Naive thymus-derived CD8-positive, alpha-beta T cell (primary cell): Measurements from ENCODE around the gene PLTP. TPM values are rescaled to one million over a fixed set of nuclear protein-coding genes. Genes with fewer than 3 reads are reported as not detected.

Experiments
- ATAC-seq, 2 donors: fragments of 150-1000 bp; cut with Tn5 transposase in 1 of 2; sonication (Bioruptor Pico), chemical (Tn5 transposase) in 1 of 2; 1 replicate in 1 of 2; 2 replicates in 1 of 2; pipeline ENCODE4 v1.10.0; 2021; ENCODE audit warnings: mild to moderate bottlenecking in 2 of 2, moderate library complexity in 2 of 2
- POLR2A ChIA-PET: fragments of 350-600 bp; sonication (Branson Sonifier 250); formaldehyde crosslinking; loops from one replicate; lab custom pipeline; 2021; ENCODE audit warnings: antibody characterized with exemption; lab: Charles Lee
- DNase-seq, 10 donors: peaks; one replicate each; pipeline versions ENCODE4 v3.0.0 to v3.0.0-alpha.2; 2020 to 2022
- H3K27ac Mint-ChIP-seq, 10 donors: one replicate each; pipeline ENCODE4 v1.8.0; 2020 to 2022; ENCODE audit warnings: mild to moderate bottlenecking in 10 of 10, mixed read lengths in 10 of 10, moderate library complexity in 4 of 10, inconsistent platforms in 1 of 10
- H3K27me3 Mint-ChIP-seq, 5 donors: one replicate each; pipeline ENCODE4 v1.8.0; 2021 to 2022; ENCODE audit warnings: mixed read lengths in 5 of 5
- H3K36me3 Mint-ChIP-seq, 3 donors: one replicate each; pipeline ENCODE4 v1.8.0; 2020 to 2022; ENCODE audit warnings: mixed read lengths in 3 of 3, mild to moderate bottlenecking in 2 of 3, inconsistent platforms in 1 of 3
- H3K4me1 Mint-ChIP-seq, 4 donors: one replicate each; pipeline ENCODE4 v1.8.0; 2021 to 2022; ENCODE audit warnings: mixed read lengths in 4 of 4
- H3K4me3 Mint-ChIP-seq, 10 donors: one replicate each; pipeline ENCODE4 v1.8.0; 2020 to 2022; ENCODE audit warnings: mild to moderate bottlenecking in 10 of 10, mixed read lengths in 10 of 10, moderate library complexity in 6 of 10, inconsistent platforms in 1 of 10
- H3K9me3 Mint-ChIP-seq, 9 donors: one replicate each; pipeline ENCODE4 v1.8.0; 2020 to 2022; ENCODE audit warnings: mixed read lengths in 9 of 9, mild to moderate bottlenecking in 3 of 9, inconsistent platforms in 1 of 9, moderate library complexity in 1 of 9
- polyA plus RNA-seq, 3 donors: library from polyadenylated mRNA; unstranded; fragments of 300-500 nt; fragmentation: Illumina TruSeq; gene quantifications; one replicate each; pipeline ENCODE4 v1.2.3, GENCODE V29; 2021
- total RNA-seq, 8 experiments: library from RNA in 2 of 8; stranded (reverse) in 2 of 8; gene quantifications; one replicate each; pipeline ENCODE4 v1.2.3 and lab custom pipeline; 2021 to 2026

Gene PLTP
- total and polyA plus RNA-seq, 5 experiments from 2014 or later, result 0.18 to 2.2 (median 0.48) TPM; not detected in 1

DNA sequence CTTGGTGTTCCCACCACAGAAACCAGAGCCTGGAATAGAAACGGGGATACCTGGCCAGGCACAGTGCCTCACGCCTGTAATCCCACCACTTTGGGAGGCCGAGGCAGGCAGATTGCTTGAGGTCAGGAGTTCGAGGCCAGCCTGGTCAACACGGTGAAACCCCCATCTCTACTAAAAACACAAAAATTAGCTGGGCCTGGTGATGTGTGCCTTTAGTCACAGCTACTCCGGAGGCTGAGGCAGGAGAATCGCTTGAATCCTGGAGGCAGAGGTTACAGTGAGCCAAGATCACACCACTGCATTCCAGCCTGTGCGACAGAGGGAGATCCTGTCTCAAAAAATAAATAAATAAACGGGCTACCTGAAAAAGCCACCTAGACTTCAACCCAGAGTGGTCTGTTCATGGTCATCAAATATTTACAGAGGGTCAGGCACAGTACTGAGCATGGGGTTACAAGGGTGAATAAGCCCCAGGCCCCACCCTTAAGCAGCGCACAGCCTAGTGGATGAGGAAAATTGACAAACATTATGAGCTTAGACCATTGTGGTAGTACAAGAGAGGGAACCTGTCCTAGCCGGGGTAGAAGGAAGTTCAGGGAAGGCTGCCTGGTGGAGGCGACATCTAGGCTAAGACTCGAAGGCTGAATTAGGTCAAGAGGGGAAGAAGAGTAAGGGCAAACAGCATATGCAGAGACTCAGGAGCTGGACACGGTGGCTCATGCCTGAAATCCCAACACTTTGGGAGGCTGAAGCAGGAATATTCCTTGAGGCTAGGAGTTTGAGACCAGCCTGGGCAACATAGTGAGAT lies 15.3 kb upstream of the PLTP start:
- H3K36me3 Mint-ChIP-seq, result no peaks in the 10 kb centered on the region
- H3K4me3 Mint-ChIP-seq, result no peak overlapping the region
- no peaks in the 10 kb centered on the region for H3K27me3 Mint-ChIP-seq
- peak overlapping the region in 6 of 10 donors; percentile 5 to 85 (median 39) for H3K27ac Mint-ChIP-seq
- H3K4me1 Mint-ChIP-seq, result peaks cover 0 to 11% (median 5%) of the 10 kb centered on the region in 4 donors
- ATAC-seq (no peak), DNase-seq (no peak)
- POLR2A ChIA-PET, result interaction anchor here (0.7 to 2.7 kb wide), 2 partner anchors 37 to 46 kb away, joined by 3 to 10 read pairs; partner anchors contain the start of genes CTSA, NEURL2 and ZSWIM1
- H3K9me3 Mint-ChIP-seq, result no peaks in the 10 kb centered on the region

DNA sequence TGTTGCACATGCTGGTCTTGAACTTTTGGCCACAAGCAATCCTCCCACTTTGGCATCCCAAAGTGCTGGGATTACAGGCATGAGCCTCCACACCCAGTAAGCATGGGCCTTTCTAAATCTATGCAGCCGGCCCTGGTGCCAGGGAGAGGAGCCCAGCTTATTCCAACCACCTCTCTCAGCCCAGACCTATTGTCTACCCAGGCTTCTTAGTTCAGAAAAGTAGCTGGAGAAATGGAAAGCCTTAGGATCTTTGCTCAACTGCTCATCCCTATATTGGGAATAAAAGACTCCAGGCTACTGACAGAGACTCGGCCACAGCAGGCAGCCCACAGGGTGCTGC lies 14.7 kb upstream of the PLTP start:
- ATAC-seq (no peak), DNase-seq (no peak)
- H3K27me3 Mint-ChIP-seq, result peaks cover 0 to 2% (median 0%) of the 10 kb centered on the region in 5 donors
- peak overlapping the region in 1 of 10 donors; percentile 33 for H3K27ac Mint-ChIP-seq
- H3K4me1 Mint-ChIP-seq, result peaks cover 0 to 8% (median 5%) of the 10 kb centered on the region in 4 donors
- no peaks in the 10 kb centered on the region for H3K36me3 Mint-ChIP-seq
- POLR2A ChIA-PET, result interaction anchor here (2.7 kb wide), 1 partner anchor 37 kb away, joined by 10 read pairs; the partner anchor contains the start of genes CTSA and NEURL2
- H3K9me3 Mint-ChIP-seq, result no peaks in the 10 kb centered on the region
- no peak overlapping the region for H3K4me3 Mint-ChIP-seq

DNA sequence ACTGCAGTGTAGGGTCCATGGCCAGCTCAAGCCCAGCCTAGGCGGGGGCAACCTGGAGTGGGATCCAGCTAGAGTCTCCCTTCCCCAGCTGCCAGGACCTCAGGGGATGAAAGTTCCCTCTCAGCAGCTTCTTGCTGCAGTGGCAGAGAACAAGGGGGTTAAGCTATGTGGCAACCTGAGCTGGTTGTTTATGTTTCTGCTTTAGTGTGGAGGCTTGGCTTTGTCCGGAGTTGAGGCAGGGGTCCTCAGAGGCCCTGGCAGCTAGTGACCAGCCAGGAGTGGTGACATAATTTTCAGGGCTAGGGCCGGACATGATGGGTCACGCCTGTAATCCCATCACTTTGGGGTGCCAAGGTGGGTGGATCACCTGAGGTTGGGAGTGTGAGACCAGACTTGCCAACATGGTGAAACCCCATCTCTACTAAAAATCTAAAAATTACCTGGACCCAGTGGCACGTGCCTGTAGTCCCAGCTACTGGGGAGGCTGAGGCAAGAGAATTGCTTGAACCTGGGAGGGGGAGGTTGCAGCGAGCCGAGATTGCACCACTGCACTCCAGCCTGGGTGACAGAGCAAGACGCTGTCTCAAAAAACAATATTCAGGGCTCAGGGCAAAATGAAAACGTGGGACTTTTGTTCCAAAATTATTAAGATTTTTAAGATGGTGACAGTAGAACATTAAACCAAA lies 14.0 kb upstream of the PLTP start:
- Mint-ChIP-seq H3K27me3 (peaks cover 0 to 7% (median 1%) of the 10 kb centered on the region in 5 donors), H3K9me3 (no peaks in the 10 kb centered on the region), H3K36me3 (no peaks in the 10 kb centered on the region), H3K4me1 (peaks cover 0 to 10% (median 5%) of the 10 kb centered on the region in 4 donors), H3K27ac (peak overlapping the region in 1 of 10 donors; percentile 45), H3K4me3 (no peak overlapping the region)
- POLR2A ChIA-PET, result interaction anchor here (1.0 to 2.7 kb wide), 3 partner anchors 8 to 68 kb away, joined by 3 to 12 read pairs (median 10); partner anchors contain the start of genes CTSA, NEURL2 and PCIF1
- ATAC-seq (no peak), DNase-seq (no peak)

DNA sequence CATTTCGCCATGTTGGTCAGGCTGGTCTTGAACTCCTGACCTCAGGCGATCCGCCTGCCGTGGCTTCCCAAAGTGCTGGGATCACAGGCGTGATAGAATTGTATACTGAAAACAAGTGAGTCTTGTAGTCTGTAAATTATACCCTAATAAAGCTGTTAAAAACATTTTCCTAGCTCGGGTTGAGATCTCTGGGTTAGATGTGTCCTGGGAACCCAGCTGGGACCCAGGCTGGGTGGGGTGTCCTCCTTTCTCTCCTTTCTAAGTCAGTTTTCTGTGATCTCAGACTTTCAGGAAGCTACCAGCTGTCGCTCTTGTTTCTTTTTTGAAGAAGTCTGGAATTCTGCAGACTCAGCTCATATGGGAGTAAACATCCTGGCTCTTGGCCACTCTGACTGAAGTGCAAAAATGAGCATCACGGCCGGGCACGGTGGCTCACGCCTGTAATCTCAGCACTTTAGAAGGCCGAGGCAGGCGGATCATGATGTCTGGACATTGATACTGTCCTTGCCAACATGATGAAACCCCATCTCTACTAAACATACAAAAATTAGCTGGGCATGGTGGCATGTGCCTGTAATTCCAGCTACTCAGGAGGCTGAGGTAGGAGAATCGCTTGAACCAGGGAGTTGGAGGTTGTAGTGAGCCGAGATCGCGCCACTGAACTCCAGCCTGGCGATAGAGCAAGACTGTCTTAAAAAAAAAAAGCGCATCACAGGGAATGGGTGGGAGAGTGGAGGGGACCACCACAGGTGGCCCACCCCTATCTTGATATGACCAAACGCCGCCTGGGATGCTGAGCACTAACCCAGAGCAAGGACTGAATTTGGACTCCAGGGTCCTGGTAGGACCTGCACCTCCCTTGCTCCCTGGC lies 12.7 kb upstream of the PLTP start:
- Mint-ChIP-seq H3K27me3 (peaks cover 0 to 13% (median 6%) of the 10 kb centered on the region in 5 donors), H3K36me3 (no peaks in the 10 kb centered on the region), H3K4me1 (peaks cover 0 to 8% (median 5%) of the 10 kb centered on the region in 4 donors), H3K27ac (peak overlapping the region in 1 of 10 donors; percentile 8), H3K4me3 (no peak overlapping the region), H3K9me3 (no peaks in the 10 kb centered on the region)
- DNase-seq (no peak), ATAC-seq (no peak)
- POLR2A ChIA-PET, result interaction anchor here (1.9 to 2.7 kb wide), 2 partner anchors 10 to 35 kb away, joined by 10 to 12 read pairs; partner anchors contain the start of genes CTSA, NEURL2 and PCIF1

DNA sequence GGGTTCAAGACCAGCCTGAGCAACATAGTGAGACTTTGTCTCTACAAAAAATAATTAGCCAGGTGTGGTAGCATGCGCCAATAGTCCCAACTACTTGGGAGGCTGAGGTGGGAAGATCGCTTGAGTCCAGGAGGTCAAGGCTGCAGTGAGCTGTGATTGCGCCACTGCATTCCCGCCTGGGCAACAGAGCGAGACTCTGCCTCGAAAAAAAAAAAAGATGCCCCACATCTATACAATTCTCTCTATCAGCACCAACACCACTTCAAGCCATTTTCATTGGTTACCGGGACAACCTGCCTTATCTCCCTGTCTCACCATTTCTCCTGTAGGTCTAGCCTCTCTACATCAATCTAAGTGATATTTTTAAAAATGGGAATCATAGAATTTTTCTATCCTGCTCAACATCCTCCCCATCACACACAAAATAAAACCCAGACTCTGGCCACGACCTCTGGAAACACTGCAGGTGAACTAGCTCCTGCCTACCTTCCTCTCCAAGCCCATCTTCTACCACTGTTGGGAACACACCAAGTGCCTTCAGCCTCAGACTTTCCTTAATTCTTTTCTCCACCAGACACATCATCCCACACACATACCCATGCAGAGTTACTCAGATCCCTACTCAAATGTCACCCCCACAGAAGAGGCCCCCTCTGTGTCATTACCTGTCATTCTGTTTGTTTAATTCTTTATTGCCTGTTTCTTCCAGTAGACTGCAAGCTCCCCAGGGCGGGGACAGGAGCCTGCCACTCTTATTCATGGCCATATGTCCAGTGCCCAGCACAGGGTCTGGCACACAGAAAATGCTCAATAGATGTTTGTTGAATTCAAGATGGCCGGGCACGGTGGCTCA lies 9.6 kb upstream of the PLTP start:
- POLR2A ChIA-PET, result interaction anchor here (0.7 to 2.8 kb wide), 4 partner anchors 13 to 59 kb away, joined by 3 to 12 read pairs (median 8); partner anchors contain the start of gene PCIF1
- H3K36me3 Mint-ChIP-seq, result no peaks in the 10 kb centered on the region
- peak overlapping the region in 1 of 10 donors; percentile 8 for H3K4me3 Mint-ChIP-seq
- peaks cover 0 to 16% (median 11%) of the 10 kb centered on the region in 5 donors for H3K27me3 Mint-ChIP-seq
- no peaks in the 10 kb centered on the region for H3K9me3 Mint-ChIP-seq
- DNase-seq (no peak), ATAC-seq (no peak)
- peak overlapping the region in 3 of 10 donors; percentile 9 to 43 (median 30) for H3K27ac Mint-ChIP-seq
- peaks cover 0 to 6% (median 3%) of the 10 kb centered on the region in 4 donors for H3K4me1 Mint-ChIP-seq

DNA sequence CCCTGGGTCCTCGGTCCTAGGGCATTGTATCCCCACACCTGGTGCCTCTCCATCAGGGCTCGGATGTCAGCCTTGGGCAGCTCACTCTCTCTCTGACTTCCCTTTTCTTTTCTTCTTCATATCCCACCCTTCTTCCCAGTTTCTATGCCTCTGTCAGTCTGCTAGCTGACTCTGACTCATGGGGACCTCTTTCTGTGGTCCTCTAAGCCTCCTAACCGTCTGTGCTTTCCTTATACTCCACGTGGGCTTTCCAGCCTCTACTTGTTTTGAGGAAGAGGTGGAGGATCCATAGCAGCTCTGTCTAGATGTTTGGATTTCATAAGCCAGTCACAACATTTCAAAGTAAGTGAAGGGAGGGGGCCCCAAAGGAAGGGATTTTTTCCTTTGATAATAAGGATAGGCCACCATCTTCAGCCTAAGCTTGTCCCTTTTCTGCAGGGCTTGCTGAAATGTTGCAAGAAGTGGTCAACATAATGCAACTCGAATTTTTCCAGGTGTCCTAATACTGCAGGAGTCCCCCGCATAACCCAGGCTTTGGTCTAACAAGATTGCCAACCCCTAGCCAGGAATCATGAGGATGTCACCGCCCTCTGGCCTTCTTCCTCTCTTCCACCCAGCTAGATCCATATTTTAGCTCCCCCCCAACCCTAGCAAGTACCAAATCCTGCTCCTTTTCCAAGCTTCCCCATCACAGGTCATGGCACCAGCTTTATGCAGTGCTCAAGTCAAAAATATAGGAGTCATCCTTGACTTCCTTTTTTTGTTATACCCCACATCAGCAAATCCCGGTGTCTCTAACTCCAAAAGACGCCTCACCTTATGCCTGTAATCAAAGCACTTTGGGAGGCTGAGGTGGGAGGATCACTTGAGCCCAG lies 8.7 kb upstream of the PLTP start:
- Mint-ChIP-seq H3K4me1 (peaks cover 0 to 6% (median 3%) of the 10 kb centered on the region in 4 donors), H3K27ac (peak overlapping the region in 1 of 10 donors; percentile 52), H3K27me3 (peaks cover 0 to 21% (median 18%) of the 10 kb centered on the region in 5 donors), H3K4me3 (no peak overlapping the region), H3K36me3 (no peaks in the 10 kb centered on the region), H3K9me3 (no peaks in the 10 kb centered on the region)
- no peak for DNase-seq
- ATAC-seq, result no peak
- POLR2A ChIA-PET, result interaction anchor here (0.7 to 2.8 kb wide), 4 partner anchors 14 to 97 kb away, joined by 3 to 12 read pairs (median 4); partner anchors contain the start of gene PCIF1

DNA sequence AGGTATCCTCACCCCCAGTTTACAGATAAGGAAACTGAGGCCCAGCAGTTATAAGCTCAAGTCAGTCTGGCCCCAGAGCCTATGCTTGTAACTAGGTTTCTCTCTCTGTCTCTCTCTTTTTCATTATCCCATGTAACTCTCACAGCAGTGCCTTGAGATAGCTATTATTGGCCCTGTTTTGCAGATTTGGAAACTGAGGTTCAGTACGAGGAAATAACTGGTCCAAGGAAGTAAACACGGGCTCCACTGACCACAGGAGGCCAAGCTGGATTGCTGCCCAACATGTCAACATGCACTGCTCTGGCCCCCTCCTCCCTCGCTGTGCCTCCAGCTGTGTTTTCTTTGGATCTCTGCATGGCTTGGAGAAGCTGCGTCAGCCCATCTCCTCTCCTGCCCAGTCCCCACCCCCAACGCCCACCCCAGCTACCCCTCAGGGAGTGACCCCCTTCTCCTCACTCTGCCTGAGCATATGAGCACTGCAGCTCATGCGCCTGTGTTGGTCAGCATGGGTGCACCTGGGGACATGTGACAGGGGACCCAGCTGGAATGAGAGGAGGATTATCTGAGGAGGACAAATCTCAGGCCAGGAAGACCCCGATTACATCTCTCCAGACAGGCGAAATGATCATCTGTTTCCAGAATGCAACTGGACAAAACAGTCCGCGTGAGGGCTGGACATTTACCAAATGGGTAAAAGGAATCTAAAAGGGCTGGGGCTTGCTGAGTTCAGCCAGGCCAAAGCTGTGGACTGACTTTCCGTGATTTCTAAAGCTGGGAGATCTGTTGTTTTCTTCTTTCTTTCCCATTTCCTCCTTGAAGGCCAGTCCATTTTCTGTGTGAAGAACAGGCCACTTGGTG lies 7.8 kb upstream of the PLTP start:
- no peaks in the 10 kb centered on the region for H3K36me3 Mint-ChIP-seq
- H3K27ac Mint-ChIP-seq, result peak overlapping the region in 1 of 10 donors; percentile 52
- peaks cover 0 to 6% (median 3%) of the 10 kb centered on the region in 4 donors for H3K4me1 Mint-ChIP-seq
- POLR2A ChIA-PET, result interaction anchor here (0.5 to 2.8 kb wide), 4 partner anchors 9 to 96 kb away, joined by 3 to 12 read pairs (median 5); partner anchors contain the start of gene PCIF1
- DNase-seq, result no peak
- peaks cover 0 to 25% (median 21%) of the 10 kb centered on the region in 5 donors for H3K27me3 Mint-ChIP-seq
- no peak overlapping the region for H3K4me3 Mint-ChIP-seq
- no peak for ATAC-seq
- H3K9me3 Mint-ChIP-seq, result no peaks in the 10 kb centered on the region

DNA sequence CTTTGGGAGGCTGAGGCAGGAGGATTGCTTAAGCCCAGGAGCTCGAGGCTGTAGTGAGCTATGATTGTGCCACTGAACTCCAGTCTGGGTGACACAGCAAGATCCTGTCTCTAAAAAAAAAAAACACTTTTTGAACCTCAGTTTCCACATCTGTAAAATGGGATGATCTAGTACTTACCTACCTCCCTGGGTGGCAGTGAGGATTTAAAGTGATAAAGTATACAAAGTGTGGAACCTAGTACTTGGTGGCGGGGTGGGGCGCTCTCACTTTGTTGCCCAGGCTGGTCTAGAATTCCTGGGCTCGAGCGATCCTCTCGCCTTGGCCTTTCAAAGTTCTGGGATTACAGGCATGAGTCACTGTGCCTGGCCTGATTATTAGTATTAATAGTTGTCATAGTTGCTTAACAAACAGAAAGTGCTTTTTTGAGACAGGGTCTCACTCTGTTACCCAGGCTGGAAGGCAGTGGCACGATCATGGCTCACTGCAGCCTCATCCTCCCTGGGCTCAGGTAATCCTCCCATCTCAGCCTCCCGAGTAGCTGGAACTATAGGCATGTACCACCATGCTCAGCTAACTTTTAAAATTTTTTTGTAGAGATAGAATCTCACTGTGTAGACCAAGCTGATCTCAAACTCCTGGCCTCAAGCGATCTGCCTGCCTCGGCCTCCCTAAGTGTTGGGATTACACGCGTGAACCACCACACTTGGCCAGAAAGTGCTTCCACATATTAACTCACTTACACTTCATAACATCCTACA lies 7.0 kb upstream of the PLTP start:
- H3K27me3 Mint-ChIP-seq, result peaks cover 5 to 33% (median 27%) of the 10 kb centered on the region in 5 donors
- no peak overlapping the region for H3K27ac Mint-ChIP-seq
- no peak for ATAC-seq
- no peaks in the 10 kb centered on the region for H3K9me3 Mint-ChIP-seq
- POLR2A ChIA-PET, result interaction anchor here (1.1 to 2.8 kb wide), 3 partner anchors 10 to 95 kb away, joined by 3 to 12 read pairs (median 6); partner anchors contain the start of gene PCIF1
- peaks cover 0 to 3% (median under 1%) of the 10 kb centered on the region in 4 donors for H3K4me1 Mint-ChIP-seq
- H3K4me3 Mint-ChIP-seq, result no peak overlapping the region
- DNase-seq, result no peak
- H3K36me3 Mint-ChIP-seq, result no peaks in the 10 kb centered on the region

DNA sequence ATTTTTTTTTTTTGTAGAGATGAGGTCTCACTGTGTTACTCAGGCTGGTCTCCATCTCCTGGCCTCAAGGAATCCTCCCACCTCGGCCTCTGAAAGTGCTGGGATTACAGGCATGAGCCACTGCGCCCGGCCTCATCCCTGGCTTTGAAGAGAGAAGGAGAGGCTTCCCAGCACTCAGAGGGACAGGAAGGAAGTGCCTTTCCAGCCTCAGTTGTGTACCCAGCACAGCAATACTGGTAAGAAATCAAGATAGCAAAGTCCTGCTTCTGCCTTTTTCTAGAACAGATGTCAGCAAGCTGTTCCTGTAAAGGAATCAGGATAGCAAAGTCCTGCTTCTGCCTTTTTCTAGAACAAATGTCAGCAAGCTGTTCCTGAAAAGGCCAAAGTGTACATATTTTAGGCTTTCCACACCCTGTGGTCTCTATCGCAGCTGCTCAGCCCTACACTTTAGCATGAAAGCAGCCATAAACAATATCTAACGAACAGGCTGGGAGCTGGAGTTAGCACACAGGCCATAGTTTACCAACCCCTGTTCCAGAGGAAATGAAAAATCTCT lies 6.3 kb upstream of the PLTP start:
- Mint-ChIP-seq H3K36me3 (no peaks in the 10 kb centered on the region), H3K4me1 (peaks cover 0 to 3% (median under 1%) of the 10 kb centered on the region in 4 donors), H3K27ac (no peak overlapping the region), H3K27me3 (peaks cover 5 to 36% (median 27%) of the 10 kb centered on the region in 5 donors), H3K4me3 (no peak overlapping the region), H3K9me3 (no peaks in the 10 kb centered on the region)
- POLR2A ChIA-PET, result interaction anchor here (0.6 to 2.8 kb wide), 2 partner anchors 16 to 105 kb away, joined by 3 to 12 read pairs; partner anchors contain the start of gene PCIF1
- DNase-seq (no peak), ATAC-seq (no peak)
